Measurements from ENCODE around the gene CARMIL1. TPM values are rescaled to one million over a fixed set of nuclear protein-coding genes. Genes with fewer than 3 reads are reported as not detected.

Gene CARMIL1
- total and polyA plus RNA-seq, 7 experiments from 2014 or later = 2.2 to 12.8 (median 9.3) TPM

GRCh38 chr6:25316626-25317025 is 37.5 kb downstream of the CARMIL1 start:
- ChIA-PET POLR2A (no interaction called here), CTCF (interaction anchor here (0.7 to 1.0 kb wide), 2 partner anchors 12 to 51 kb away, joined by 3 read pairs; no protein-coding TSS in a partner anchor)
- Mint-ChIP-seq H3K27me3 (peaks cover 0 to 3% (median 0%) of the 10 kb centered on the region in 5 donors), H3K4me3 (no peak overlapping the region), H3K9me3 (no peaks in the 10 kb centered on the region), H3K27ac (no peak overlapping the region), H3K36me3 (peaks cover 0 to 6% (median 0%) of the 10 kb centered on the region in 5 donors), H3K4me1 (peaks cover 12 to 62% (median 39%) of the 10 kb centered on the region in 7 donors)
- H3K9me3 ChIP-seq (ENCODE audit: control insufficient read depth in 2 of 3, low read length in 3 of 3) = no peaks in the 10 kb centered on the region
- H3K4me3 ChIP-seq (ENCODE audit: low read length) = no peak overlapping the region
- no peaks in the 10 kb centered on the region for H3K36me3 ChIP-seq (ENCODE audit: control insufficient read depth in 2 of 3, insufficient read depth in 3 of 3, low read length in 3 of 3)
- ATAC-seq (no peak), DNase-seq (no peak)
- H3K27me3 ChIP-seq (ENCODE audit: control insufficient read depth in 2 of 2, insufficient read depth in 2 of 2, low read length in 2 of 2) = no peaks in the 10 kb centered on the region
- no peak overlapping the region for H3K27ac ChIP-seq (ENCODE audit: low read depth, low read length)
- intact Hi-C loops (cut with micrococcal nuclease) = loop anchor here in 1 of 2 donors (5.0 kb wide), 1 partner anchor 34 kb away; no protein-coding TSS in a partner anchor
- peaks cover 0 to 7% of the 10 kb centered on the region in 2 donors for H3K4me1 ChIP-seq (ENCODE audit: control insufficient read depth in 2 of 2, insufficient read depth in 2 of 2, low read length in 2 of 2)

- Mint-ChIP-seq H3K4me1 (peaks cover 3 to 49% (median 20%) of the 10 kb centered on the region in 7 donors), H3K36me3 (peaks cover 0 to 6% (median 0%) of the 10 kb centered on the region in 5 donors), H3K4me3 (no peak overlapping the region), H3K9me3 (no peaks in the 10 kb centered on the region), H3K27ac (no peak overlapping the region), H3K27me3 (peaks cover 0 to 2% (median 0%) of the 10 kb centered on the region in 5 donors)
- CTCF ChIA-PET = interaction anchor here (1.0 kb wide), 1 partner anchor 11 kb away, joined by 3 read pairs; no protein-coding TSS in a partner anchor
- ATAC-seq (no peak), DNase-seq (no peak)
- no peaks in the 10 kb centered on the region for H3K4me1 ChIP-seq (ENCODE audit: control insufficient read depth in 2 of 2, insufficient read depth in 2 of 2, low read length in 2 of 2)
- no peaks in the 10 kb centered on the region for H3K27me3 ChIP-seq (ENCODE audit: control insufficient read depth in 2 of 2, insufficient read depth in 2 of 2, low read length in 2 of 2)
- POLR2A ChIA-PET = interaction anchor here (1.7 kb wide), 1 partner anchor 9 kb away, joined by 3 read pairs; no protein-coding TSS in a partner anchor
- no peak overlapping the region for H3K27ac ChIP-seq (ENCODE audit: low read depth, low read length)
- no peak overlapping the region for H3K4me3 ChIP-seq (ENCODE audit: low read length)
- no peaks in the 10 kb centered on the region for H3K36me3 ChIP-seq (ENCODE audit: control insufficient read depth in 2 of 3, insufficient read depth in 3 of 3, low read length in 3 of 3)
- intact Hi-C loops (cut with micrococcal nuclease) = loop anchor here in 1 of 2 donors (5.0 kb wide), 1 partner anchor 36 kb away; no protein-coding TSS in a partner anchor
- no peaks in the 10 kb centered on the region for H3K9me3 ChIP-seq (ENCODE audit: control insufficient read depth in 2 of 3, low read length in 3 of 3)
These were observed 39.4 kb downstream of the CARMIL1 start for GRCh38 chr6:25318589-25318988.

GRCh38 chr6:25320459-25320858 is 41.3 kb downstream of the CARMIL1 start:
- intact Hi-C loops (cut with micrococcal nuclease) = no loop called here
- CTCF ChIA-PET = interaction anchor here (1.1 kb wide), 1 partner anchor 14 kb away, joined by 4 read pairs; no protein-coding TSS in a partner anchor
- POLR2A ChIA-PET = no interaction called here

GRCh38 chr6:25322692-25323091 is 43.5 kb downstream of the CARMIL1 start:
- Mint-ChIP-seq H3K4me1 (peaks cover 0 to 42% (median 20%) of the 10 kb centered on the region in 7 donors), H3K27ac (no peak overlapping the region), H3K27me3 (peaks cover 0 to 4% (median 0%) of the 10 kb centered on the region in 5 donors), H3K4me3 (no peak overlapping the region), H3K36me3 (peaks cover 0 to 6% (median 0%) of the 10 kb centered on the region in 5 donors), H3K9me3 (no peaks in the 10 kb centered on the region)
- Histone ChIP-seq H3K4me1 (ENCODE audit: control insufficient read depth in 2 of 2, insufficient read depth in 2 of 2, low read length in 2 of 2) (no peaks in the 10 kb centered on the region), H3K27me3 (ENCODE audit: control insufficient read depth in 2 of 2, insufficient read depth in 2 of 2, low read length in 2 of 2) (no peaks in the 10 kb centered on the region), H3K36me3 (ENCODE audit: control insufficient read depth in 2 of 3, insufficient read depth in 3 of 3, low read length in 3 of 3) (no peaks in the 10 kb centered on the region), H3K27ac (ENCODE audit: low read depth, low read length) (no peak overlapping the region), H3K4me3 (ENCODE audit: low read length) (no peak overlapping the region), H3K9me3 (ENCODE audit: control insufficient read depth in 2 of 3, low read length in 3 of 3) (no peaks in the 10 kb centered on the region)
- DNase-seq (no peak), ATAC-seq (no peak)
- ChIA-PET CTCF (interaction anchor here (1.3 kb wide), 1 partner anchor 44 kb away, joined by 3 read pairs; the partner anchor contains the start of gene CARMIL1), POLR2A (no interaction called here)
- intact Hi-C loops (cut with micrococcal nuclease) = no loop called here

More at GRCh38 chr6:25320459-25320858, 41.3 kb downstream of the CARMIL1 start:
- Mint-ChIP-seq H3K36me3 (peaks cover 0 to 6% (median 0%) of the 10 kb centered on the region in 5 donors), H3K27me3 (peaks cover 0 to 4% (median 0%) of the 10 kb centered on the region in 5 donors), H3K4me3 (no peak overlapping the region), H3K9me3 (no peaks in the 10 kb centered on the region), H3K27ac (no peak overlapping the region), H3K4me1 (peaks cover 0 to 49% (median 21%) of the 10 kb centered on the region in 7 donors)
- H3K9me3 ChIP-seq (ENCODE audit: control insufficient read depth in 2 of 3, low read length in 3 of 3) = no peaks in the 10 kb centered on the region
- no peaks in the 10 kb centered on the region for H3K36me3 ChIP-seq (ENCODE audit: control insufficient read depth in 2 of 3, insufficient read depth in 3 of 3, low read length in 3 of 3)
- H3K27me3 ChIP-seq (ENCODE audit: control insufficient read depth in 2 of 2, insufficient read depth in 2 of 2, low read length in 2 of 2) = no peaks in the 10 kb centered on the region
- H3K4me3 ChIP-seq (ENCODE audit: low read length) = no peak overlapping the region
- ATAC-seq = no peak
- no peak for DNase-seq
- no peak overlapping the region for H3K27ac ChIP-seq (ENCODE audit: low read depth, low read length)
- H3K4me1 ChIP-seq (ENCODE audit: control insufficient read depth in 2 of 2, insufficient read depth in 2 of 2, low read length in 2 of 2) = no peaks in the 10 kb centered on the region

GRCh38 chr6:25324066-25324762 is 45.0 kb downstream of the CARMIL1 start:
- intact Hi-C loops (cut with micrococcal nuclease) = no loop called here
- Mint-ChIP-seq H3K27ac (no peak overlapping the region), H3K9me3 (no peaks in the 10 kb centered on the region), H3K36me3 (peaks cover 0 to 6% (median 0%) of the 10 kb centered on the region in 5 donors), H3K4me1 (peaks cover 0 to 30% (median 15%) of the 10 kb centered on the region in 7 donors), H3K4me3 (no peak overlapping the region), H3K27me3 (peaks cover 0 to 4% (median 0%) of the 10 kb centered on the region in 5 donors)
- CTCF ChIA-PET = interaction anchor here (0.5 to 1.7 kb wide), 4 partner anchors 10 to 277 kb away, joined by 3 read pairs; partner anchors contain the start of gene CARMIL1
- no peak for DNase-seq
- no peaks in the 10 kb centered on the region for H3K27me3 ChIP-seq (ENCODE audit: control insufficient read depth in 2 of 2, insufficient read depth in 2 of 2, low read length in 2 of 2)
- no peaks in the 10 kb centered on the region for H3K36me3 ChIP-seq (ENCODE audit: control insufficient read depth in 2 of 3, insufficient read depth in 3 of 3, low read length in 3 of 3)
- ATAC-seq = no peak
- no peak overlapping the region for H3K27ac ChIP-seq (ENCODE audit: low read depth, low read length)
- H3K4me3 ChIP-seq (ENCODE audit: low read length) = no peak overlapping the region
- H3K4me1 ChIP-seq (ENCODE audit: control insufficient read depth in 2 of 2, insufficient read depth in 2 of 2, low read length in 2 of 2) = no peaks in the 10 kb centered on the region
- H3K9me3 ChIP-seq (ENCODE audit: control insufficient read depth in 2 of 3, low read length in 3 of 3) = no peaks in the 10 kb centered on the region
- POLR2A ChIA-PET = interaction anchor here (0.6 kb wide), 1 partner anchor 43 kb away, joined by 3 read pairs; no protein-coding TSS in a partner anchor

GRCh38 chr6:25326126-25326525 is 47.0 kb downstream of the CARMIL1 start:
- H3K9me3 ChIP-seq (ENCODE audit: control insufficient read depth in 2 of 3, low read length in 3 of 3) = no peaks in the 10 kb centered on the region
- POLR2A ChIA-PET = no interaction called here
- H3K4me1 ChIP-seq (ENCODE audit: control insufficient read depth in 2 of 2, insufficient read depth in 2 of 2, low read length in 2 of 2) = peaks cover 0 to 4% of the 10 kb centered on the region in 2 donors
- CTCF ChIA-PET = no interaction called here
- DNase-seq (no peak), ATAC-seq (no peak)
- no peak overlapping the region for H3K27ac Mint-ChIP-seq
- no peak overlapping the region for H3K4me3 Mint-ChIP-seq
- no peaks in the 10 kb centered on the region for H3K36me3 ChIP-seq (ENCODE audit: control insufficient read depth in 2 of 3, insufficient read depth in 3 of 3, low read length in 3 of 3)
- H3K27ac ChIP-seq (ENCODE audit: low read depth, low read length) = no peak overlapping the region
- peaks cover 0 to 9% (median 0%) of the 10 kb centered on the region in 5 donors for H3K27me3 Mint-ChIP-seq
- H3K27me3 ChIP-seq (ENCODE audit: control insufficient read depth in 2 of 2, insufficient read depth in 2 of 2, low read length in 2 of 2) = no peaks in the 10 kb centered on the region
- H3K4me3 ChIP-seq (ENCODE audit: low read length) = no peak overlapping the region
- H3K36me3 Mint-ChIP-seq = no peaks in the 10 kb centered on the region
- H3K9me3 Mint-ChIP-seq = no peaks in the 10 kb centered on the region
- intact Hi-C loops (cut with micrococcal nuclease) = no loop called here
- peaks cover 0 to 36% (median 21%) of the 10 kb centered on the region in 7 donors for H3K4me1 Mint-ChIP-seq

Measured in naive thymus-derived CD4-positive, alpha-beta T cell (primary cell).